HepG2 (cell line): ENCODE results near the gene PRM3. TPM values are rescaled to one million over a fixed set of nuclear protein-coding genes. Genes with fewer than 3 reads are reported as not detected.
A peak's percentile ranks its signal among the peaks of the same experiment; 100 is the strongest.

Source experiments
- FOXA1 ChIP-seq, 2 experiments: fragments of 450-650 bp in 1 of 2; sonication (generic) in 1 of 2; formaldehyde crosslinking in 1 of 2; IDR thresholded peaks; 2 replicates each; pipeline versions ENCODE4 v1.4.0 to v1.6.1; 2016 to 2020; ENCODE audit warnings: missing genetic modification reagents in 1 of 2
- FOXO1 ChIP-seq: sonication (generic); formaldehyde crosslinking; IDR thresholded peaks from 2 replicates; pipeline ENCODE4 v1.4.0; 2020; ENCODE audit warnings: missing genetic modification reagents
- HDAC2 ChIP-seq: sonication (generic); formaldehyde crosslinking; IDR thresholded peaks from 2 replicates; pipeline ENCODE4 v1.4.0; 2020; ENCODE audit warnings: missing genetic modification reagents
- HNRNPK ChIP-seq: fragments of 200-400 bp; formaldehyde crosslinking; IDR thresholded peaks from 2 replicates; pipeline ENCODE4 v1.6.1; 2018; ENCODE audit warnings: low read length, low read depth, moderate library complexity, mild to moderate bottlenecking; ENCODE audit not compliant: poor library complexity, severe bottlenecking
- HNRNPL ChIP-seq: fragments of 200-400 bp; formaldehyde crosslinking; IDR thresholded peaks from 2 replicates; pipeline ENCODE4 v1.6.1; 2017; ENCODE audit warnings: mild to moderate bottlenecking, low read depth, low read length
- HOXA9 ChIP-seq: sonication (generic); formaldehyde crosslinking; IDR thresholded peaks from 2 replicates; pipeline ENCODE4 v1.8.1; 2022; ENCODE audit warnings: missing genetic modification reagents, mild to moderate bottlenecking, moderate library complexity, borderline replicate concordance
- JDP2 ChIP-seq: sonication (generic); formaldehyde crosslinking; IDR thresholded peaks from 2 replicates; pipeline ENCODE4 v1.8.1; 2022; ENCODE audit warnings: missing genetic modification reagents, borderline replicate concordance
- JUNB ChIP-seq: sonication (generic); formaldehyde crosslinking; IDR thresholded peaks from 2 replicates; pipeline ENCODE4 v1.8.0; 2022; ENCODE audit warnings: missing genetic modification reagents, mild to moderate bottlenecking, borderline replicate concordance
- KLF9 ChIP-seq: IDR thresholded peaks from 2 replicates; pipeline ENCODE4 v1.6.1; 2016; ENCODE audit warnings: low read depth
- NR2F2 ChIP-seq: IDR thresholded peaks from 2 replicates; pipeline ENCODE4 v1.6.1; 2012; ENCODE audit warnings: low read depth, inconsistent platforms, borderline replicate concordance
- NR2F6 ChIP-seq, 2 experiments: IDR thresholded peaks; 2 replicates each; pipeline ENCODE4 v1.6.1; 2016; ENCODE audit warnings: antibody characterized with exemption in 1 of 2, mild to moderate bottlenecking in 1 of 2
- PAX8 ChIP-seq: sonication (generic); formaldehyde crosslinking; IDR thresholded peaks from 2 replicates; pipeline ENCODE4 v1.8.0; 2022; ENCODE audit warnings: mild to moderate bottlenecking, missing genetic modification reagents, borderline replicate concordance
- PHF21A ChIP-seq: sonication (generic); formaldehyde crosslinking; IDR thresholded peaks from 2 replicates; pipeline ENCODE4 v1.5.0; 2020; ENCODE audit warnings: mild to moderate bottlenecking, missing genetic modification reagents
- RAD51 ChIP-seq: fragments of 450-650 bp; IDR thresholded peaks from 2 replicates; pipeline ENCODE4 v1.6.1; 2016; ENCODE audit warnings: borderline replicate concordance
- RBAK ChIP-seq: sonication (generic); formaldehyde crosslinking; IDR thresholded peaks from 2 replicates; pipeline ENCODE4 v1.5.1; 2020; ENCODE audit warnings: mild to moderate bottlenecking, missing genetic modification reagents
- RBM22 ChIP-seq: fragments of 200-400 bp; formaldehyde crosslinking; optimal IDR thresholded peaks from 2 replicates; pipeline ENCODE3; 2017; ENCODE audit warnings: mild to moderate bottlenecking, low read length, moderate library complexity
- RFX5 ChIP-seq: IDR thresholded peaks from 2 replicates; pipeline ENCODE4 v1.6.1; 2011; ENCODE audit warnings: low read depth, low read length, improper control_type of control experiment
- SIX4 ChIP-seq: sonication (generic); formaldehyde crosslinking; IDR thresholded peaks from 2 replicates; pipeline ENCODE4 v1.4.0; 2020; ENCODE audit warnings: missing genetic modification reagents
- STAT5B ChIP-seq: sonication (generic); formaldehyde crosslinking; IDR thresholded peaks from 2 replicates; pipeline ENCODE4 v1.4.0; 2020; ENCODE audit warnings: missing genetic modification reagents
- TRIM24 ChIP-seq: sonication (generic); formaldehyde crosslinking; IDR thresholded peaks from 2 replicates; pipeline ENCODE4 v1.8.0; 2022; ENCODE audit warnings: mild to moderate bottlenecking, missing genetic modification reagents
- ZBTB21 ChIP-seq: sonication (generic); formaldehyde crosslinking; IDR thresholded peaks from 2 replicates; pipeline ENCODE4 v1.4.0; 2020; ENCODE audit warnings: missing genetic modification reagents
- ZC3H4 ChIP-seq: sonication (generic); formaldehyde crosslinking; IDR thresholded peaks from 2 replicates; pipeline ENCODE4 v1.4.0; 2020; ENCODE audit warnings: missing genetic modification reagents, borderline replicate concordance
- ZNF317 ChIP-seq: sonication (generic); formaldehyde crosslinking; IDR thresholded peaks from 2 replicates; pipeline ENCODE4 v1.5.0; 2020; ENCODE audit warnings: mild to moderate bottlenecking, missing genetic modification reagents
- ZNF331 ChIP-seq: sonication (generic); formaldehyde crosslinking; IDR thresholded peaks from 2 replicates; pipeline ENCODE4 v1.4.0; 2020; ENCODE audit warnings: missing genetic modification reagents
- ZNF350 ChIP-seq: sonication (generic); formaldehyde crosslinking; IDR thresholded peaks from 2 replicates; pipeline ENCODE4 v1.4.0; 2020; ENCODE audit warnings: mild to moderate bottlenecking, low read depth, missing genetic modification reagents, borderline replicate concordance
- ZNF788 ChIP-seq: sonication (generic); formaldehyde crosslinking; IDR thresholded peaks from 2 replicates; pipeline ENCODE4 v1.5.0; 2020; ENCODE audit warnings: mild to moderate bottlenecking, missing genetic modification reagents, borderline replicate concordance
- ZNF790 ChIP-seq: sonication (generic); formaldehyde crosslinking; IDR thresholded peaks from 2 replicates; pipeline ENCODE4 v1.8.0; 2022; ENCODE audit warnings: missing genetic modification reagents, mild to moderate bottlenecking, borderline replicate concordance
- polyA plus RNA-seq, 8 experiments: library from polyadenylated mRNA; depleted of rRNA in 3 of 8; stranded (reverse) in 7 of 8; unstranded in 1 of 8; fragments of >200 nt; fragmentation: Illumina TruSeq in 4 of 8; extraction: Trizol in 4 of 8; gene quantifications; 2 replicates each; pipeline versions ENCODE4 v1.2.1 to v1.2.3, GENCODE V29; 2011 to 2016; ENCODE audit warnings: low read depth in 4 of 8, missing spikeins in 1 of 8, mixed read lengths in 1 of 8; ENCODE audit not compliant: insufficient read depth in 1 of 8
- total RNA-seq, 5 experiments: library from RNA; depleted of rRNA; stranded (reverse); fragments of >200 nt; fragmentation: Illumina TruSeq; extraction: Trizol; gene quantifications; 2 replicates each; pipeline ENCODE4 v1.2.3, GENCODE V29; 2016; ENCODE audit warnings: low read depth in 1 of 5
- TF ChIP-seq, protein P1 (sequence below): sonication (generic); formaldehyde crosslinking; IDR thresholded peaks from 2 replicates; pipeline ENCODE4 v1.4.0; 2020; ENCODE audit warnings: missing genetic modification reagents
- TF ChIP-seq, protein P2 (sequence below): sonication (generic); formaldehyde crosslinking; IDR thresholded peaks from 2 replicates; pipeline ENCODE4 v1.5.0; 2020; ENCODE audit warnings: missing genetic modification reagents, mild to moderate bottlenecking, borderline replicate concordance

The PRM3 gene
- total and polyA plus RNA-seq, 2 of the 13 experiments (the other 11 are each of a cell fraction or from before 2014, with no cell fraction given), result not detected

DNA sequence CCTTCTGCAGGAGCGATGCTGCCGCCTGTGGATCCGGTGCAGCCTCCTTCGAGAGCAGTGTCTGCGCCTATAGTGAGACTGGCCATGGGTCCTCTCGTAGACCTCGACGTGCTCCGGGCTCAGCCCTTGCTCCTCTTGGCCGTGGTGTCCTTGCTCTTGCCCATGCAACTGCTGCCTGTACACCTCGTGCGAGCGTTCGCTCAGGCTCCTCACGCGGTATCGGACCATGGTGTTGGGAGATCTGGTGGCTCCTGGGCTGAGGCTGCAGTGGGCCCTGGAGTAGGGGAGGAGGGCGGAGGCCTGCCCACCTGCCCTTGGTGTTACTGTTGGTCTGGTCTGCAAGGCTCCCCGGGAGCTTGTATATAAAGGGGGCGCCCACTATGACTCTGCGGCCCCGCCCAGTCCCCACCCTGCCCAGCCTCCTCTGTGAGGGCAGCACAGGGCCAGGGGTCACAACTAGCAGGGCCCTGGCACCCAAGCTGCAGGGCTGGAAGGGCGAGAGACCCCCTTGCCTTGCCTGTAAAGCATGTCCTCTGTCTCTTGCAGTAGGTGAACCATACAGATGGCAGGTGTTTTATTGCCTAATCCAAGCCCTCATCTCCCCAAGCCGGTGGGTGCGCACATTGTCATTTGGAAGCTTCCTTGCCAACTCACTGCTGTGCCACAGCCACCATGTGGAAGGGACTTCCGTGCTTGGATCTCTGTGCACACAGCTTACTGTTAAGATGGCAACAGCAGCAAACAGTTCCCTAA is 2.9 kb upstream of the PRM3 start, which contains the start of gene PRM2 (continued):
- TF ChIP-seq ZC3H4, result no peak
- TF ChIP-seq PAX8 (CRISPR knock-in tag), result no peak; the same call in 1 of the 2 replicates
- TF ChIP-seq, protein P1, sequence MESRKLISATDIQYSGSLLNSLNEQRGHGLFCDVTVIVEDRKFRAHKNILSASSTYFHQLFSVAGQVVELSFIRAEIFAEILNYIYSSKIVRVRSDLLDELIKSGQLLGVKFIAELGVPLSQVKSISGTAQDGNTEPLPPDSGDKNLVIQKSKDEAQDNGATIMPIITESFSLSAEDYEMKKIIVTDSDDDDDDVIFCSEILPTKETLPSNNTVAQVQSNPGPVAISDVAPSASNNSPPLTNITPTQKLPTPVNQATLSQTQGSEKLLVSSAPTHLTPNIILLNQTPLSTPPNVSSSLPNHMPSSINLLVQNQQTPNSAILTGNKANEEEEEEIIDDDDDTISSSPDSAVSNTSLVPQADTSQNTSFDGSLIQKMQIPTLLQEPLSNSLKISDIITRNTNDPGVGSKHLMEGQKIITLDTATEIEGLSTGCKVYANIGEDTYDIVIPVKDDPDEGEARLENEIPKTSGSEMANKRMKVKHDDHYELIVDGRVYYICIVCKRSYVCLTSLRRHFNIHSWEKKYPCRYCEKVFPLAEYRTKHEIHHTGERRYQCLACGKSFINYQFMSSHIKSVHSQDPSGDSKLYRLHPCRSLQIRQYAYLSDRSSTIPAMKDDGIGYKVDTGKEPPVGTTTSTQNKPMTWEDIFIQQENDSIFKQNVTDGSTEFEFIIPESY (CRISPR knock-in tag), result 0 out of 2 replicates have a peak, but pooled peaks have one; percentile 22
- no peak for TF ChIP-seq PHF21A (CRISPR knock-in tag)
- no peak for TF ChIP-seq RFX5
- no peak for TF ChIP-seq FOXA1 (IDR thresholded peaks at IDR 0.05)
- 0 out of 2 replicates have a peak, but pooled peaks have one; percentile 6 for TF ChIP-seq FOXA1 (CRISPR knock-in tag; IDR thresholded peaks at IDR 0.05)
- no peak for TF ChIP-seq KLF9 (CRISPR knock-in tag)
- TF ChIP-seq TRIM24 (CRISPR knock-in tag), result no peak
- no peak for TF ChIP-seq NR2F6 (IDR thresholded peaks at IDR 0.05)
- TF ChIP-seq NR2F6 (CRISPR knock-in tag; IDR thresholded peaks at IDR 0.05), result no peak
- TF ChIP-seq HNRNPK, result no peak
- TF ChIP-seq STAT5B, result no peak
- no peak for TF ChIP-seq ZNF790 (CRISPR knock-in tag)
- no peak for TF ChIP-seq ZBTB21
- 0 out of 2 replicates have a peak, but pooled peaks have one; percentile 27 for TF ChIP-seq HNRNPL
- no peak for TF ChIP-seq JDP2 (CRISPR knock-in tag)
- TF ChIP-seq, protein P2, sequence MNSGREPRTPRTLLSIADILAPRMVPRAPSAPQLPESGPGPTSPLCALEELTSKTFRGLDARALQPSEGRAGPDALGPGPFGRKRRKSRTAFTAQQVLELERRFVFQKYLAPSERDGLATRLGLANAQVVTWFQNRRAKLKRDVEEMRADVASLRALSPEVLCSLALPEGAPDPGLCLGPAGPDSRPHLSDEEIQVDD (CRISPR knock-in tag), result 0 out of 2 replicates have a peak, but pooled peaks have one; percentile 21
- TF ChIP-seq ZNF788 (CRISPR knock-in tag), result 0 out of 2 replicates have a peak, but pooled peaks have one; percentile 37
- no peak for TF ChIP-seq ZNF350
- TF ChIP-seq RBAK (CRISPR knock-in tag), result 0 out of 2 replicates have a peak, but pooled peaks have one; percentile 23
- TF ChIP-seq HOXA9 (CRISPR knock-in tag), result no peak
- no peak for TF ChIP-seq RAD51
- TF ChIP-seq NR2F2, result no peak
- no peak for TF ChIP-seq RBM22
- TF ChIP-seq JUNB, result no peak
- TF ChIP-seq HDAC2 (CRISPR knock-in tag), result no peak
- TF ChIP-seq SIX4 (CRISPR knock-in tag), result no peak
- TF ChIP-seq FOXO1 (CRISPR knock-in tag), result 0 out of 2 replicates have a peak, but pooled peaks have one; percentile 21
- TF ChIP-seq ZNF317 (CRISPR knock-in tag), result no peak
- no peak for TF ChIP-seq ZNF331
